Smooth muscle cell (in vitro differentiated cells): ENCODE data around the gene BMAL2. TPM values are rescaled to one million over a fixed set of nuclear protein-coding genes. Genes with fewer than 3 reads are reported as not detected.

ENCODE experiments used
- DNase-seq: peaks from one replicate; lab custom pipeline; 2025; ENCODE audit not compliant: unreplicated experiment; lab: John Stamatoyannopoulos, UW
- H2AFZ ChIP-seq: fragments of 200-600 bp; sonication (generic); 2 replicates; pipeline ENCODE4 v1.6.0; 2016; ENCODE audit warnings: antibody characterized with exemption, low read depth, mild to moderate bottlenecking
- H3F3A ChIP-seq: fragments of 200-600 bp; sonication (generic); 2 replicates; pipeline ENCODE4 v1.6.0; 2017; ENCODE audit warnings: antibody characterized with exemption, low read depth
- H3K27ac ChIP-seq: fragments of 200-600 bp; sonication (generic); 2 replicates; pipeline ENCODE4 v1.5.1; 2016; ENCODE audit warnings: low read depth, mild to moderate bottlenecking
- H3K27me3 ChIP-seq: fragments of 200-600 bp; sonication (generic); 2 replicates; pipeline ENCODE4 v1.6.1; 2016; ENCODE audit warnings: low read depth, mild to moderate bottlenecking
- H3K36me3 ChIP-seq: fragments of 200-600 bp; sonication (generic); 2 replicates; pipeline ENCODE4 v1.5.1; 2016; ENCODE audit warnings: low read depth
- H3K4me1 ChIP-seq: fragments of 200-600 bp; sonication (generic); 2 replicates; pipeline ENCODE4 v1.5.1; 2016; ENCODE audit warnings: low read depth
- H3K4me2 ChIP-seq: fragments of 200-600 bp; sonication (generic); 2 replicates; pipeline ENCODE4 v1.6.0; 2016; ENCODE audit warnings: mild to moderate bottlenecking
- H3K4me3 ChIP-seq: fragments of 200-600 bp; sonication (generic); 2 replicates; pipeline ENCODE4 v1.5.1; 2016; ENCODE audit warnings: mild to moderate bottlenecking
- H3K79me2 ChIP-seq: fragments of 200-600 bp; sonication (generic); 2 replicates; pipeline ENCODE4 v1.6.0; 2016; ENCODE audit warnings: low read depth, mild to moderate bottlenecking
- H3K9ac ChIP-seq: fragments of 200-600 bp; sonication (generic); 2 replicates; pipeline ENCODE4 v1.6.0; 2016; ENCODE audit warnings: low read depth
- H3K9me3 ChIP-seq: fragments of 200-600 bp; sonication (generic); replicated peaks from 2 replicates; pipeline ENCODE4 v1.5.1; 2016; ENCODE audit warnings: low read depth
- H4K20me1 ChIP-seq: fragments of 200-600 bp; sonication (generic); 2 replicates; pipeline ENCODE4 v1.6.0; 2016; ENCODE audit warnings: low read depth
- WGBS: methylation state at CpG from one replicate; pipeline ENCODE4 v1.1.7; 2016; ENCODE audit warnings: low lambda C conversion rate; 5-methylcytosine and 5-hydroxymethylcytosine counted together
- polyA plus RNA-seq: library from polyadenylated mRNA; unstranded; fragments of >200 nt; fragmentation: Nextera tagmentation; extraction: Ambion mirVana; gene quantifications from 2 replicates; pipeline ENCODE4 v1.2.1, GENCODE V29; 2016
- total RNA-seq: library from RNA; depleted of rRNA; stranded (reverse); fragments of >200 nt; gene quantifications from 2 replicates; pipeline ENCODE4 v1.2.3, GENCODE V29; 2014
- TF ChIP-seq, protein P1 (sequence below): fragments of 200-600 bp; sonication (generic); IDR thresholded peaks from 2 replicates; pipeline ENCODE4 v1.5.1; 2017; ENCODE audit warnings: borderline replicate concordance, mild to moderate bottlenecking, antibody characterized with exemption; ENCODE audit not compliant: insufficient read depth, poor library complexity, severe bottlenecking

BMAL2 gene
- total and polyA plus RNA-seq, 2 experiments from 2014 or later: 6.2 to 13.6 TPM

DNA sequence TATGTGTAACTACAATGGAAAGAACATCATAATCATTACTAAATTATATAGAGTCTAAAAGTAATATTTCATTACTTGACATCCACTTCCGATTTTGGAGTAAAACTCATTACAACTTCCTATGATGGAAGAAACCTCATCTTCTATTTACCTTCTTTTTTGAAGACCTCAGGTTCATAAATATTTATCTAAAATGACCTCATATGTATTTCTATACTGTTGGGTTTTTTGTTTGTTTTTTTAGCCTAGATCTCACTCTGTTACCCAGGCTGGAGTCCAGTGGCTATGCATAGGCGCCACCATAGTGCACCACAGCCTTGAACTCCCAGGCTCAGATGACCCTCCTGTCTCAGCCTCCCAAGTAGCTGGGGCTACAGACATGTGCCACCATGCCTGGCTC lies 39.9 kb upstream of the BMAL2 start:
- Histone ChIP-seq H3K36me3 (peaks cover 7% of the 10 kb centered on the region), H3F3A (peaks cover 5% of the 10 kb centered on the region), H2AFZ (no peak overlapping the region), H3K4me1 (peaks cover 39% of the 10 kb centered on the region), H3K9me3 (no peaks in the 10 kb centered on the region), H3K79me2 (peaks cover 100% of the 10 kb centered on the region), H3K9ac (no peak overlapping the region), H4K20me1 (peaks cover 98% of the 10 kb centered on the region), H3K4me2 (no peak overlapping the region), H3K27me3 (no peaks in the 10 kb centered on the region), H3K27ac (peak overlapping the region; percentile 84), H3K4me3 (no peak overlapping the region)
- TF ChIP-seq, protein P1, sequence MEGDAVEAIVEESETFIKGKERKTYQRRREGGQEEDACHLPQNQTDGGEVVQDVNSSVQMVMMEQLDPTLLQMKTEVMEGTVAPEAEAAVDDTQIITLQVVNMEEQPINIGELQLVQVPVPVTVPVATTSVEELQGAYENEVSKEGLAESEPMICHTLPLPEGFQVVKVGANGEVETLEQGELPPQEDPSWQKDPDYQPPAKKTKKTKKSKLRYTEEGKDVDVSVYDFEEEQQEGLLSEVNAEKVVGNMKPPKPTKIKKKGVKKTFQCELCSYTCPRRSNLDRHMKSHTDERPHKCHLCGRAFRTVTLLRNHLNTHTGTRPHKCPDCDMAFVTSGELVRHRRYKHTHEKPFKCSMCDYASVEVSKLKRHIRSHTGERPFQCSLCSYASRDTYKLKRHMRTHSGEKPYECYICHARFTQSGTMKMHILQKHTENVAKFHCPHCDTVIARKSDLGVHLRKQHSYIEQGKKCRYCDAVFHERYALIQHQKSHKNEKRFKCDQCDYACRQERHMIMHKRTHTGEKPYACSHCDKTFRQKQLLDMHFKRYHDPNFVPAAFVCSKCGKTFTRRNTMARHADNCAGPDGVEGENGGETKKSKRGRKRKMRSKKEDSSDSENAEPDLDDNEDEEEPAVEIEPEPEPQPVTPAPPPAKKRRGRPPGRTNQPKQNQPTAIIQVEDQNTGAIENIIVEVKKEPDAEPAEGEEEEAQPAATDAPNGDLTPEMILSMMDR: no peak
- WGBS: 97% methylated on average over 2 of the region's 2 CpGs
- DNase-seq: no peak

DNA sequence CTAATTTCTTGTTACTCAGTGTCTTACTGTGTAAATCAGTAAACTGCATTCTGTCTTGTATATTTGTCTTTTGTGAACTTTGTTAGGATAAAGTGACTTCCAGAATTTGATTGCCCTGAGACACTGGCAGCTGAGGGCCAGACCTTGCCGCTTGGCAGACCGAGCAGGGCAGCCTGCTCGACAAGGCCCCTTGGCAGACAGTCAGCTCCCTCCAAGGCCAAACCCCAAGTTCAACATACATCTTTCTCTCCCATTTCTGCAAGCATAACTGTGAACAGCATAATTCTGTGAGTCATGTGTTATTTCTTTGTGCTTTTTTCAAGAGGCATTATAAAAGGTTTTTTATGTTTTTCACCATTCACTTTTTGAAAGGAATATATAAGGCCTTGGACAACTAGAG lies 39.2 kb upstream of the BMAL2 start:
- Histone ChIP-seq H3K9ac (no peak overlapping the region), H3K9me3 (no peaks in the 10 kb centered on the region), H4K20me1 (peaks cover 95% of the 10 kb centered on the region), H3K4me2 (no peak overlapping the region), H3K4me1 (peaks cover 39% of the 10 kb centered on the region), H3K27ac (peak overlapping the region; percentile 84), H3F3A (peaks cover 5% of the 10 kb centered on the region), H2AFZ (no peak overlapping the region), H3K79me2 (peaks cover 100% of the 10 kb centered on the region), H3K36me3 (peaks cover 13% of the 10 kb centered on the region), H3K4me3 (no peak overlapping the region), H3K27me3 (no peaks in the 10 kb centered on the region)
- TF ChIP-seq, protein P1: no peak
- no peak for DNase-seq
- 95% methylated on average over 3 of the region's 3 CpGs for WGBS

DNA sequence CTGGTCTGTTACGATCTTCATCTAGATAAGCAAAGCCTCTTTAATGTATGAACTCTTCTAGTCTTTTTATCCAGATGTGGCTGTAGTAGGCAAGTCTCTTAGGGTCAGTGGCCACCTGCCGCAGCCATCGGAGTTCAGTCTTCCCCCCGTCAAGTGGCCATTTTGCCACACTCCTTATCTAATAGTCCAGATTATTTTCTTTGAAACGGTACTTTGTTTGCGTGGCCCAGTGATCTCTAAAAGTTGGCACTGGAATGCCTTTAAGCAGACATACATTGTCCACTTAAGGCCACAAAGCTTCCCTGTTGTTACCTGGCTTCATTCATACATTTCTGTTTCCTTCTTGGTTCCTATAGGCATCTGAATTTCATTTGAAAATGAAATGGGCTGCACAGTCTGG lies 36.0 kb upstream of the BMAL2 start:
- Histone ChIP-seq H3K79me2 (peaks cover 99% of the 10 kb centered on the region), H3K4me3 (no peak overlapping the region), H3K9ac (no peak overlapping the region), H3F3A (peaks cover 3% of the 10 kb centered on the region), H3K9me3 (no peaks in the 10 kb centered on the region), H3K27ac (peak overlapping the region; percentile 56), H2AFZ (no peak overlapping the region), H3K4me1 (peaks cover 11% of the 10 kb centered on the region), H4K20me1 (peaks cover 68% of the 10 kb centered on the region), H3K36me3 (peaks cover 29% of the 10 kb centered on the region), H3K4me2 (no peak overlapping the region), H3K27me3 (no peaks in the 10 kb centered on the region)
- 86% methylated on average over 6 of the region's 6 CpGs for WGBS
- no peak for DNase-seq
- TF ChIP-seq, protein P1: no peak

DNA sequence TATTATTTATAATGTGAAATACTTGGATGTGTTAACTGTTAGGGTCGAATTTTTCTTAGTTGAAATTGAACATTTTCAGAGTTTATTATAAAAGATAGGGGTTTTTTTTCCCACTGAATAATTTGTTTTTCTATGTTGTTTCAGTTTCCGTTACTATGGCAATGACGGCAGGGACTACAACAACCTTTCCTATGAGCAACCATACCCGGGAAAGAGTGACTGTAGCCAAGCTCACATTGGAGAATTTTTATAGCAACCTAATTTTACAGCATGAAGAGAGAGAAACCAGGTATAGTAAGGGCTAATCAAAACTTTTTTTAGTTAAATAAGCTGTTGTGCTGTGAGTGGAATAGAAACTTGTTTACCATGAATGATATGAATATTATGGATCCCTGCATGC lies 35.1 kb upstream of the BMAL2 start:
- H3K4me1 ChIP-seq: peaks cover 2% of the 10 kb centered on the region
- TF ChIP-seq, protein P1: no peak
- no peaks in the 10 kb centered on the region for H3K27me3 ChIP-seq
- no peak overlapping the region for H3K9ac ChIP-seq
- no peaks in the 10 kb centered on the region for H3K9me3 ChIP-seq
- H3K36me3 ChIP-seq: peaks cover 29% of the 10 kb centered on the region
- H3K27ac ChIP-seq: peak overlapping the region; percentile 56
- no peak overlapping the region for H2AFZ ChIP-seq
- peaks cover 97% of the 10 kb centered on the region for H3K79me2 ChIP-seq
- no peak overlapping the region for H3K4me2 ChIP-seq
- WGBS: 90% methylated on average over 4 of the region's 4 CpGs
- no peak for DNase-seq
- H3F3A ChIP-seq: peaks cover 3% of the 10 kb centered on the region
- no peak overlapping the region for H3K4me3 ChIP-seq
- peaks cover 67% of the 10 kb centered on the region for H4K20me1 ChIP-seq
